ENCODE data around the gene HADH.
"Not testable (repeated sequence)": the region's sequence is repeated elsewhere in the genome, so short reads cannot be mapped to it uniquely, and the experiment has no call there.

The HADH gene

GRCh38 chr4:107951551-107951950, 38.1 kb upstream of the HADH start:
- H3K4me1 ChIP-seq (ENCODE audit: control insufficient read depth, low read length): no peaks in the 10 kb centered on the region
- H3K79me2 ChIP-seq (ENCODE audit: control insufficient read depth, low read length): no peaks in the 10 kb centered on the region
- no peaks in the 10 kb centered on the region for H3K9me2 ChIP-seq (replicated peaks; ENCODE audit: control insufficient read depth, low read length)
- no peaks in the 10 kb centered on the region for H3K9me3 ChIP-seq (ENCODE audit: control insufficient read depth, insufficient read depth, low read length)
- no peak overlapping the region for H3K27ac ChIP-seq (ENCODE audit: low read depth, low read length)
- TF ChIP-seq CTCF (IDR thresholded peaks at IDR 0.05; ENCODE audit: low read depth, low read length, poor library complexity, severe bottlenecking): no peak
- H3K4me2 ChIP-seq (ENCODE audit: low read length): no peak overlapping the region
- H3F3A ChIP-seq (ENCODE audit: control insufficient read depth, insufficient read depth): no peaks in the 10 kb centered on the region
- H3K4me3 ChIP-seq (ENCODE audit: low read length): no peak overlapping the region
- no peaks in the 10 kb centered on the region for H4K20me1 ChIP-seq (ENCODE audit: control insufficient read depth, insufficient read depth, low read depth, low read length)
- peaks cover 9% of the 10 kb centered on the region; the same call in 1 of the 2 replicates for H3K36me3 ChIP-seq (ENCODE audit: control insufficient read depth, low read length)
- no peaks in the 10 kb centered on the region for H3K27me3 ChIP-seq (ENCODE audit: control insufficient read depth, low read length)

- Histone ChIP-seq H3K9me2 (replicated peaks; ENCODE audit: control insufficient read depth, low read length) (no peaks in the 10 kb centered on the region), H3K9me3 (ENCODE audit: control insufficient read depth, insufficient read depth, low read length) (no peaks in the 10 kb centered on the region), H3K4me2 (ENCODE audit: low read length) (no peak overlapping the region), H4K20me1 (ENCODE audit: control insufficient read depth, insufficient read depth, low read depth, low read length) (no peaks in the 10 kb centered on the region), H3K4me1 (ENCODE audit: control insufficient read depth, low read length) (no peaks in the 10 kb centered on the region), H3K79me2 (ENCODE audit: control insufficient read depth, low read length) (no peaks in the 10 kb centered on the region), H3K27me3 (ENCODE audit: control insufficient read depth, low read length) (no peaks in the 10 kb centered on the region), H3K27ac (ENCODE audit: low read depth, low read length) (no peak overlapping the region), H3K4me3 (ENCODE audit: low read length) (no peak overlapping the region), H3F3A (ENCODE audit: control insufficient read depth, insufficient read depth) (no peaks in the 10 kb centered on the region), H3K36me3 (ENCODE audit: control insufficient read depth, low read length) (no peaks in the 10 kb centered on the region; the same call in 1 of the 2 replicates)
- TF ChIP-seq CTCF (IDR thresholded peaks at IDR 0.05; ENCODE audit: low read depth, low read length, poor library complexity, severe bottlenecking) (no peak), EZH2phosphoT487 (IDR thresholded peaks at IDR 0.05; ENCODE audit: borderline replicate concordance, low read length) (no peak)
These were observed 33.7 kb upstream of the HADH start for GRCh38 chr4:107956011-107956410.

- Histone ChIP-seq H3K27ac (ENCODE audit: low read depth, low read length) (no peak overlapping the region), H3K9me2 (replicated peaks; ENCODE audit: control insufficient read depth, low read length) (no peaks in the 10 kb centered on the region; the same call in 1 of the 2 replicates), H3K27me3 (ENCODE audit: control insufficient read depth, low read length) (no peaks in the 10 kb centered on the region), H3K79me2 (ENCODE audit: control insufficient read depth, low read length) (no peaks in the 10 kb centered on the region), H3K9me3 (ENCODE audit: control insufficient read depth, insufficient read depth, low read length) (no peaks in the 10 kb centered on the region), H3F3A (ENCODE audit: control insufficient read depth, insufficient read depth) (no peaks in the 10 kb centered on the region), H3K4me3 (ENCODE audit: low read length) (no peak overlapping the region), H3K4me2 (ENCODE audit: low read length) (no peak overlapping the region), H4K20me1 (ENCODE audit: control insufficient read depth, insufficient read depth, low read depth, low read length) (no peaks in the 10 kb centered on the region), H3K4me1 (ENCODE audit: control insufficient read depth, low read length) (peaks cover 2% of the 10 kb centered on the region; the same call in 1 of the 2 replicates), H3K36me3 (ENCODE audit: control insufficient read depth, low read length) (no peaks in the 10 kb centered on the region)
- no peak for TF ChIP-seq EZH2phosphoT487 (IDR thresholded peaks at IDR 0.05; ENCODE audit: borderline replicate concordance, low read length)
- no peak for TF ChIP-seq CTCF (IDR thresholded peaks at IDR 0.05; ENCODE audit: low read depth, low read length, poor library complexity, severe bottlenecking)
These were observed 22.8 kb upstream of the HADH start for GRCh38 chr4:107966903-107967302.

- not testable (repeated sequence) for H3K79me2 ChIP-seq (ENCODE audit: control insufficient read depth, low read length); H3F3A ChIP-seq (ENCODE audit: control insufficient read depth, insufficient read depth); H3K27me3 ChIP-seq (ENCODE audit: control insufficient read depth, low read length); H3K9me2 ChIP-seq (replicated peaks; ENCODE audit: control insufficient read depth, low read length); H3K4me2 ChIP-seq (ENCODE audit: low read length); H4K20me1 ChIP-seq (ENCODE audit: control insufficient read depth, insufficient read depth, low read depth, low read length); H3K4me3 ChIP-seq (ENCODE audit: low read length); H3K9me3 ChIP-seq (ENCODE audit: control insufficient read depth, insufficient read depth, low read length); H3K36me3 ChIP-seq (ENCODE audit: control insufficient read depth, low read length); H3K27ac ChIP-seq (ENCODE audit: low read depth, low read length); H3K4me1 ChIP-seq (ENCODE audit: control insufficient read depth, low read length)
These were observed 22.2 kb upstream of the HADH start for GRCh38 chr4:107967519-107967918.

GRCh38 chr4:107967921-107968320, 21.8 kb upstream of the HADH start:
- not testable (repeated sequence) for H3K36me3 ChIP-seq (ENCODE audit: control insufficient read depth, low read length); H3K79me2 ChIP-seq (ENCODE audit: control insufficient read depth, low read length); H3K9me3 ChIP-seq (ENCODE audit: control insufficient read depth, insufficient read depth, low read length); H3F3A ChIP-seq (ENCODE audit: control insufficient read depth, insufficient read depth); H3K27me3 ChIP-seq (ENCODE audit: control insufficient read depth, low read length); H3K4me2 ChIP-seq (ENCODE audit: low read length); H4K20me1 ChIP-seq (ENCODE audit: control insufficient read depth, insufficient read depth, low read depth, low read length); H3K27ac ChIP-seq (ENCODE audit: low read depth, low read length); H3K4me3 ChIP-seq (ENCODE audit: low read length); H3K9me2 ChIP-seq (replicated peaks; ENCODE audit: control insufficient read depth, low read length); H3K4me1 ChIP-seq (ENCODE audit: control insufficient read depth, low read length)

Data from DOHH2 (cell line).